HCT116 (cell line): ENCODE results near the gene GNMT. TPM values are rescaled to one million over a fixed set of nuclear protein-coding genes. Genes with fewer than 3 reads are reported as not detected.

Experiments
- ATAC-seq: fragments of 200-7000 bp; cut with Tn5 transposase; 2 replicates; pipeline ENCODE4 v1.9.1; 2020; ENCODE audit warnings: mild to moderate bottlenecking, moderate library complexity
- BruUV-seq: library from RNA; stranded (reverse); fragments of 400-500 nt; replicated peaks from 2 replicates; lab custom pipeline; 2021; lab: Mats Ljungman, UMichigan
- CTCF ChIA-PET: fragments of 300-600 bp; sonication (Branson Sonifier 250); formaldehyde crosslinking; loops from one replicate; lab custom pipeline; 2021; ENCODE audit warnings: antibody characterized with exemption; lab: Charles Lee
- POLR2A ChIA-PET: fragments of 300-600, 350-600 bp; sonication (Branson Sonifier 250); formaldehyde crosslinking; loops from one replicate; lab custom pipeline; 2021; ENCODE audit warnings: antibody characterized with exemption; lab: Charles Lee
- RAD21 ChIA-PET, 2 experiments: fragments of 300-600 bp; sonication (Branson Sonifier 250); formaldehyde crosslinking; loops; one replicate each; lab custom pipeline; 2023; ENCODE audit warnings: low total read pairs in 2 of 2; ENCODE audit not compliant: uncharacterized antibody in 2 of 2, unreplicated experiment in 2 of 2, low non-redundant PET in 1 of 2; lab: Charles Lee
- DNase-seq: peaks from one replicate; pipeline ENCODE4 v3.0.0-alpha.2; 2010; ENCODE audit warnings: low read depth, low spot score
- H2AFZ ChIP-seq: fragments of 200-600 bp; shearing (Covaris generic), sonication (generic); 2 replicates; pipeline ENCODE4 v1.6.1; 2017; ENCODE audit warnings: low read depth, mixed run types, mixed read lengths, antibody characterized with exemption, low read length; ENCODE audit not compliant: poor library complexity, severe bottlenecking
- H3K27ac ChIP-seq: 2 replicates; pipeline ENCODE4 v1.5.1; 2012; ENCODE audit warnings: low read depth, low read length
- H3K27me3 ChIP-seq: fragments of 200-600 bp; sonication (generic); 2 replicates; pipeline ENCODE4 v1.6.1; 2016; ENCODE audit warnings: mixed run types, low read length, mixed read lengths; ENCODE audit not compliant: insufficient read depth
- H3K36me3 ChIP-seq, 2 experiments: fragments of 200-500 bp in 1 of 2; fragments of 200-600 bp in 1 of 2; sonication (Bioruptor generic) in 1 of 2; sonication (generic) in 1 of 2; 2 replicates each; pipeline versions ENCODE4 v1.5.1 to v1.6.1; 2014 to 2016; ENCODE audit warnings: low read length in 2 of 2, inconsistent platforms in 1 of 2, mixed read lengths in 1 of 2, mixed run types in 1 of 2; ENCODE audit not compliant: insufficient read depth in 2 of 2, control insufficient read depth in 1 of 2
- H3K4me1 ChIP-seq, 2 experiments: fragments of 200-600 bp in 1 of 2; sonication (generic) in 1 of 2; 2 replicates each; pipeline versions ENCODE4 v1.5.1 to v1.6.1; 2012 to 2017; ENCODE audit warnings: low read length in 2 of 2, inconsistent platforms in 1 of 2, mild to moderate bottlenecking in 1 of 2, mixed read lengths in 1 of 2, mixed run types in 1 of 2, moderate library complexity in 1 of 2; ENCODE audit not compliant: insufficient read depth in 2 of 2, control insufficient read depth in 1 of 2
- H3K4me2 ChIP-seq: fragments of 200-600 bp; sonication (generic); 2 replicates; pipeline ENCODE4 v1.6.1; 2017; ENCODE audit warnings: mixed run types, low read length, mixed read lengths
- H3K4me3 ChIP-seq, 2 experiments: fragments of 200-600 bp in 1 of 2; sonication (generic) in 1 of 2; replicated peaks in 1 of 2; 2 replicates each; pipeline ENCODE4 v1.5.1; 2011 to 2016; ENCODE audit warnings: low read length in 2 of 2, control low read depth in 1 of 2, low read depth in 1 of 2, mild to moderate bottlenecking in 1 of 2, mixed read lengths in 1 of 2, mixed run types in 1 of 2
- H3K79me2 ChIP-seq: fragments of 200-600 bp; sonication (generic); 2 replicates; pipeline ENCODE4 v1.6.1; 2017; ENCODE audit warnings: mild to moderate bottlenecking, mixed run types, low read length, moderate library complexity, mixed read lengths; ENCODE audit not compliant: insufficient read depth
- H3K9ac ChIP-seq: fragments of 200-600 bp; sonication (generic); 2 replicates; pipeline ENCODE4 v1.6.1; 2016; ENCODE audit warnings: low read length, mixed read lengths
- H3K9me2 ChIP-seq: fragments of 200-600 bp; sonication (generic), shearing (Covaris generic); 2 replicates; pipeline ENCODE4 v1.6.1; 2017; ENCODE audit warnings: mixed run types, mild to moderate bottlenecking, moderate library complexity; ENCODE audit not compliant: insufficient read depth
- H3K9me3 ChIP-seq, 2 experiments: fragments of 200-500 bp in 1 of 2; fragments of 200-600 bp in 1 of 2; sonication (Bioruptor generic) in 1 of 2; sonication (generic) in 1 of 2; 2 replicates each; pipeline ENCODE4 v1.6.1; 2014 to 2017; ENCODE audit warnings: low read length in 2 of 2, mixed read lengths in 2 of 2, inconsistent platforms in 1 of 2, low read depth in 1 of 2, mild to moderate bottlenecking in 1 of 2, mixed run types in 1 of 2, moderate library complexity in 1 of 2; ENCODE audit not compliant: control insufficient read depth in 1 of 2, insufficient read depth in 1 of 2
- H4K20me1 ChIP-seq: fragments of 200-600 bp; sonication (generic), shearing (Covaris generic); 2 replicates; pipeline ENCODE4 v1.6.1; 2017; ENCODE audit warnings: mixed run types, mild to moderate bottlenecking, moderate library complexity; ENCODE audit not compliant: insufficient read depth
- ATF3 ChIP-seq: IDR thresholded peaks from 2 replicates; pipeline ENCODE4 v1.6.1; 2012
- CEBPB ChIP-seq: IDR thresholded peaks from 2 replicates; pipeline ENCODE4 v1.6.1; 2012; ENCODE audit warnings: low read depth
- CTCF ChIP-seq, 3 experiments: fragments of 200-600 bp in 1 of 3; sonication (generic) in 1 of 3; IDR thresholded peaks in 2 of 3; conservative IDR thresholded peaks in 1 of 3; 2 replicates each; pipeline ENCODE4 v1.5.1; 2012 to 2017; ENCODE audit warnings: low read depth in 2 of 3, low read length in 2 of 3, antibody characterized with exemption in 1 of 3, borderline replicate concordance in 1 of 3, control low read depth in 1 of 3, mild to moderate bottlenecking in 1 of 3, mixed read lengths in 1 of 3, mixed run types in 1 of 3, moderate library complexity in 1 of 3; ENCODE audit not compliant: insufficient read depth in 1 of 3
- EZH2 ChIP-seq: fragments of 200-600 bp; sonication (generic); IDR thresholded peaks from 2 replicates; pipeline ENCODE4 v1.6.1; 2017; ENCODE audit warnings: antibody characterized with exemption, mixed run types
- MAX ChIP-seq: IDR thresholded peaks from 2 replicates; pipeline ENCODE4 v1.6.1; 2012
- RAD21 ChIP-seq: IDR thresholded peaks from 2 replicates; pipeline ENCODE4 v1.6.1; 2012; ENCODE audit warnings: low read depth, mild to moderate bottlenecking
- REST ChIP-seq: IDR thresholded peaks from 2 replicates; pipeline ENCODE4 v1.6.1; 2012; ENCODE audit warnings: low read depth
- SIN3A ChIP-seq: IDR thresholded peaks from 2 replicates; pipeline ENCODE4 v1.6.1; 2012; ENCODE audit warnings: low read depth
- intact Hi-C: fragments of 100-400 bp; cut with micrococcal nuclease; formaldehyde crosslinking; loops from 2 replicates; pipeline ENCODE4 v1.10.0; 2022
- total RNA-seq: library from RNA; stranded (reverse); gene quantifications from one replicate; pipeline ENCODE4 v1.2.1, GENCODE V29; 2021; ENCODE audit not compliant: unreplicated experiment

Gene GNMT
- total RNA-seq, 1 experiment from 2014 or later = 0.57 TPM

- no peak for TF ChIP-seq CTCF (IDR thresholded peaks at IDR 0.05 in 2 of 3, conservative IDR thresholded peaks at IDR 0.05 in 1 of 3; ENCODE audit: borderline replicate concordance in 1 of 3, insufficient read depth in 1 of 3, low read depth in 2 of 3, low read length in 2 of 3)
- no peak for TF ChIP-seq EZH2
- no peak for TF ChIP-seq SIN3A
- no peak for TF ChIP-seq ATF3
Observed at GRCh38 chr6:42984924-42985475, 24.4 kb downstream of the GNMT start (continued).

- no peak for TF ChIP-seq MAX
- TF ChIP-seq CTCF (IDR thresholded peaks at IDR 0.05 in 2 of 3, conservative IDR thresholded peaks at IDR 0.05 in 1 of 3; ENCODE audit: borderline replicate concordance in 1 of 3, insufficient read depth in 1 of 3, low read depth in 2 of 3, low read length in 2 of 3) = no peak
- no peak for TF ChIP-seq CEBPB
- no peak for TF ChIP-seq RAD21
- TF ChIP-seq REST = no peak
- ChIA-PET CTCF (no interaction called here), POLR2A (interaction anchor here (1.1 kb wide), 1 partner anchor 9 kb away, joined by 6 read pairs; the partner anchor contains the start of gene PEX6), RAD21 (no interaction called here)
- Histone ChIP-seq H3K4me2 (no peak overlapping the region), H3K27me3 (no peaks in the 10 kb centered on the region), H3K79me2 (peaks cover 31% of the 10 kb centered on the region), H3K9me3 (no peaks in the 10 kb centered on the region), H4K20me1 (no peaks in the 10 kb centered on the region), H3K4me1 (peaks cover 6 to 19% of the 10 kb centered on the region in 2 experiments; a peak in 3 of 4 replicates), H3K4me3 (no peak overlapping the region), H3K27ac (no peak overlapping the region), H3K36me3 (peaks cover 5 to 13% of the 10 kb centered on the region in 2 experiments; a peak in 3 of 4 replicates), H3K9ac (no peak overlapping the region), H3K9me2 (no peaks in the 10 kb centered on the region), H2AFZ (no peak overlapping the region)
- intact Hi-C loops = no loop called here
- DNase-seq = no peak
- BruUV-seq = no TSS peak
- ATAC-seq = no peak
Observed at GRCh38 chr6:42987533-42988451, 27.2 kb downstream of the GNMT start.
